GM19395 (cell line): ENCODE data around the gene TJAP1.

ENCODE experiments used
- ATAC-seq: cut with Tn5 transposase; IDR thresholded peaks from one replicate; pipeline ENCODE4 v1.9.1; 2021; ENCODE audit warnings: mild to moderate bottlenecking, moderate library complexity; ENCODE audit not compliant: unreplicated experiment

Gene TJAP1

GRCh38 chr6:43477235-43478007 is at the start of gene TJAP1:
Gene TJAP1, plus strand, starts transcription at chr6:43477570. Its CDS starts 21,432 bp downstream, at chr6:43499002.
- ATAC-seq: peak; percentile 93

- ATAC-seq: no peak
Observed at GRCh38 chr6:43428112-43428570, 49.2 kb upstream of the TJAP1 start.

GRCh38 chr6:43428874-43429273 is 48.5 kb upstream of the TJAP1 start:
- no peak for ATAC-seq

GRCh38 chr6:43432009-43432945 is 45.1 kb upstream of the TJAP1 start:
- no peak for ATAC-seq

- no peak for ATAC-seq
Observed at GRCh38 chr6:43433148-43433547, 44.2 kb upstream of the TJAP1 start.

GRCh38 chr6:43434001-43434840 is 43.1 kb upstream of the TJAP1 start:
- ATAC-seq: no peak

- no peak for ATAC-seq
Observed at GRCh38 chr6:43434943-43435342, 42.4 kb upstream of the TJAP1 start.

GRCh38 chr6:43435682-43436437 is 41.5 kb upstream of the TJAP1 start:
- no peak for ATAC-seq

GRCh38 chr6:43436577-43437282 is 40.6 kb upstream of the TJAP1 start:
- ATAC-seq: no peak

- ATAC-seq: no peak
Observed at GRCh38 chr6:43437700-43438099, 39.7 kb upstream of the TJAP1 start.

- ATAC-seq: no peak
Observed at GRCh38 chr6:43442935-43443334, 34.4 kb upstream of the TJAP1 start.

GRCh38 chr6:43444036-43444435 is 33.3 kb upstream of the TJAP1 start:
- no peak for ATAC-seq

- no peak for ATAC-seq
Observed at GRCh38 chr6:43444582-43444981, 32.8 kb upstream of the TJAP1 start.

GRCh38 chr6:43445576-43445975 is 31.8 kb upstream of the TJAP1 start:
- ATAC-seq: no peak

GRCh38 chr6:43447604-43448003 is 29.8 kb upstream of the TJAP1 start:
- no peak for ATAC-seq

- no peak for ATAC-seq
Observed at GRCh38 chr6:43448916-43449315, 28.5 kb upstream of the TJAP1 start.

GRCh38 chr6:43450699-43451131 is 26.7 kb upstream of the TJAP1 start:
- ATAC-seq: no peak

GRCh38 chr6:43451348-43451747 is 26.0 kb upstream of the TJAP1 start:
- ATAC-seq: no peak

GRCh38 chr6:43451939-43452338 is 25.4 kb upstream of the TJAP1 start:
- no peak for ATAC-seq
